H9 (cell line): ENCODE results near the gene TNNT1. TPM values are rescaled to one million over a fixed set of nuclear protein-coding genes. Genes with fewer than 3 reads are reported as not detected.

ENCODE experiments used
- DNase-seq: peaks from one replicate; pipeline ENCODE4 v3.0.0-alpha.2; 2017
- H2AFZ ChIP-seq: one replicate; pipeline ENCODE4 v1.6.1; 2013; ENCODE audit warnings: mild to moderate bottlenecking, low read length, control low read depth, moderate library complexity
- H2AK5ac ChIP-seq: 2 replicates; pipeline ENCODE4 v1.6.1; 2013; ENCODE audit warnings: low read length, control low read depth, mixed read lengths; ENCODE audit not compliant: insufficient read length
- H2BK120ac ChIP-seq: one replicate; pipeline ENCODE4 v1.6.1; 2013; ENCODE audit warnings: low read depth, mild to moderate bottlenecking, low read length, control low read depth, inconsistent platforms; ENCODE audit not compliant: poor library complexity, severe bottlenecking
- H2BK12ac ChIP-seq: 2 replicates; pipeline ENCODE4 v1.6.1; 2013; ENCODE audit warnings: low read length, control low read depth, mixed read lengths, low read depth; ENCODE audit not compliant: insufficient read length
- H2BK15ac ChIP-seq: 2 replicates; pipeline ENCODE4 v1.6.1; 2013; ENCODE audit warnings: low read depth, low read length, control low read depth
- H2BK20ac ChIP-seq: one replicate; pipeline ENCODE4 v1.6.1; 2013; ENCODE audit warnings: low read depth, mild to moderate bottlenecking, low read length, control low read depth, inconsistent platforms; ENCODE audit not compliant: poor library complexity, severe bottlenecking
- H2BK5ac ChIP-seq: 2 replicates; pipeline ENCODE4 v1.6.1; 2013; ENCODE audit warnings: low read length, control low read depth, mixed read lengths; ENCODE audit not compliant: insufficient read length
- H3K14ac ChIP-seq: 2 replicates; pipeline ENCODE4 v1.6.1; 2013; ENCODE audit warnings: low read length, control low read depth; ENCODE audit not compliant: insufficient read depth
- H3K18ac ChIP-seq: 2 replicates; pipeline ENCODE4 v1.6.1; 2013; ENCODE audit warnings: low read depth, mild to moderate bottlenecking, mixed read lengths, low read length, control low read depth; ENCODE audit not compliant: insufficient read length
- H3K23ac ChIP-seq: 2 replicates; pipeline ENCODE4 v1.6.1; 2013; ENCODE audit warnings: low read length, control low read depth, mixed read lengths, low read depth; ENCODE audit not compliant: insufficient read length
- H3K23me2 ChIP-seq: 2 replicates; pipeline ENCODE4 v1.6.1; 2013; ENCODE audit warnings: low read depth, mild to moderate bottlenecking, mixed read lengths, low read length, control low read depth; ENCODE audit not compliant: insufficient read length, poor library complexity, severe bottlenecking
- H3K27ac ChIP-seq: 2 replicates; pipeline ENCODE4 v1.5.1; 2013; ENCODE audit warnings: low read length, control low read depth, mixed read lengths, low read depth; ENCODE audit not compliant: insufficient read length
- H3K27me3 ChIP-seq: 2 replicates; pipeline ENCODE4 v1.6.1; 2013; ENCODE audit warnings: low read length, control low read depth, inconsistent platforms; ENCODE audit not compliant: insufficient read depth
- H3K4ac ChIP-seq: 2 replicates; pipeline ENCODE4 v1.6.1; 2013; ENCODE audit warnings: low read depth, mild to moderate bottlenecking, control low read depth, inconsistent platforms, low read length, moderate library complexity
- H3K4me1 ChIP-seq: 2 replicates; pipeline ENCODE4 v1.6.1; 2013; ENCODE audit warnings: low read length, control low read depth, inconsistent platforms; ENCODE audit not compliant: insufficient read depth
- H3K4me2 ChIP-seq: 2 replicates; pipeline ENCODE4 v1.6.1; 2013; ENCODE audit warnings: low read length, control low read depth, mixed read lengths; ENCODE audit not compliant: insufficient read length, insufficient read depth
- H3K56ac ChIP-seq: 2 replicates; pipeline ENCODE4 v1.6.1; 2013; ENCODE audit warnings: low read depth, mild to moderate bottlenecking, mixed read lengths, low read length, control low read depth; ENCODE audit not compliant: insufficient read length
- H3K79me1 ChIP-seq: 2 replicates; pipeline ENCODE4 v1.6.1; 2013; ENCODE audit warnings: low read depth, mild to moderate bottlenecking, moderate library complexity, low read length, control low read depth, inconsistent platforms; ENCODE audit not compliant: insufficient read depth, poor library complexity, severe bottlenecking
- H3K79me2 ChIP-seq: 2 replicates; pipeline ENCODE4 v1.6.1; 2013; ENCODE audit warnings: low read length, control low read depth, inconsistent platforms; ENCODE audit not compliant: insufficient read depth
- H3K9ac ChIP-seq: 2 replicates; pipeline ENCODE4 v1.6.1; 2013; ENCODE audit warnings: low read length, control low read depth, mixed read lengths; ENCODE audit not compliant: insufficient read length; ENCODE audit errors: extremely low read depth
- H3K9me3 ChIP-seq: one replicate; pipeline ENCODE4 v1.6.1; 2013; ENCODE audit warnings: low read depth, low read length, inconsistent platforms; ENCODE audit not compliant: control insufficient read depth
- H3T11ph ChIP-seq: one replicate; pipeline ENCODE4 v1.6.1; 2013; ENCODE audit warnings: mild to moderate bottlenecking, low read length, control low read depth, inconsistent platforms
- H4K20me1 ChIP-seq: one replicate; pipeline ENCODE4 v1.6.1; 2013; ENCODE audit not compliant: control insufficient read depth, insufficient read length, insufficient read depth
- H4K5ac ChIP-seq: 2 replicates; pipeline ENCODE4 v1.6.1; 2013; ENCODE audit warnings: low read depth, mild to moderate bottlenecking, mixed read lengths, low read length, control low read depth; ENCODE audit not compliant: insufficient read length
- H4K8ac ChIP-seq: replicated peaks from 2 replicates; pipeline ENCODE4 v1.6.1; 2013; ENCODE audit warnings: low read length, control low read depth, mixed read lengths, low read depth; ENCODE audit not compliant: insufficient read length
- H4K91ac ChIP-seq: 2 replicates; pipeline ENCODE4 v1.6.1; 2013; ENCODE audit warnings: low read depth, mild to moderate bottlenecking, moderate library complexity, mixed read lengths, low read length, control low read depth; ENCODE audit not compliant: insufficient read length
- H3K27ac Mint-ChIP-seq, 3 experiments: 2 replicates in 2 of 3; 3 replicates in 1 of 3; pipeline ENCODE4 v1.8.0; 2020 to 2021; ENCODE audit warnings: mixed read lengths in 3 of 3, mild to moderate bottlenecking in 1 of 3, moderate library complexity in 1 of 3
- H3K27me3 Mint-ChIP-seq: 2 replicates; pipeline ENCODE4 v1.8.0; 2021; ENCODE audit warnings: low read depth, mild to moderate bottlenecking, moderate library complexity, mixed read lengths
- H3K36me3 Mint-ChIP-seq, 3 experiments: 2 replicates in 2 of 3; 3 replicates in 1 of 3; pipeline ENCODE4 v1.8.0; 2020 to 2021; ENCODE audit warnings: low read depth in 3 of 3, mixed read lengths in 3 of 3; ENCODE audit not compliant: insufficient read depth in 1 of 3
- H3K4me1 Mint-ChIP-seq, 2 experiments: 2 replicates each; pipeline ENCODE4 v1.8.0; 2020; ENCODE audit warnings: mixed read lengths in 2 of 2
- H3K4me3 Mint-ChIP-seq, 2 experiments: 2 replicates in 1 of 2; 3 replicates in 1 of 2; pipeline ENCODE4 v1.8.0; 2020 to 2021; ENCODE audit warnings: mild to moderate bottlenecking in 2 of 2, mixed read lengths in 2 of 2, moderate library complexity in 1 of 2
- H3K9me3 Mint-ChIP-seq, 2 experiments: 2 replicates in 1 of 2; 3 replicates in 1 of 2; pipeline ENCODE4 v1.8.0; 2020; ENCODE audit warnings: mild to moderate bottlenecking in 2 of 2, mixed read lengths in 2 of 2, moderate library complexity in 1 of 2
- WGBS: extraction: QIAGEN DNeasy Blood & Tissue Kit; methylation state at CpG from one replicate; pipeline ENCODE4 v1.1.7; 2013; ENCODE audit warnings: missing lambda C conversion rate, low lambda C conversion rate, mixed read lengths; ENCODE audit not compliant: insufficient read length; ENCODE audit errors: extremely low coverage; 5-methylcytosine and 5-hydroxymethylcytosine counted together
- total RNA-seq: library from RNA; stranded (reverse); gene quantifications from 2 replicates; pipeline ENCODE4 v1.2.1, GENCODE V29; 2021
- TF ChIP-seq, protein P1 (sequence below): fragments of 200-600 bp; sonication (generic); conservative IDR thresholded peaks from 3 replicates; pipeline ENCODE4 v1.8.0; 2021; ENCODE audit warnings: antibody characterized with exemption, mild to moderate bottlenecking

The TNNT1 gene
- total RNA-seq, 1 experiment from 2014 or later, result 127 TPM

DNA sequence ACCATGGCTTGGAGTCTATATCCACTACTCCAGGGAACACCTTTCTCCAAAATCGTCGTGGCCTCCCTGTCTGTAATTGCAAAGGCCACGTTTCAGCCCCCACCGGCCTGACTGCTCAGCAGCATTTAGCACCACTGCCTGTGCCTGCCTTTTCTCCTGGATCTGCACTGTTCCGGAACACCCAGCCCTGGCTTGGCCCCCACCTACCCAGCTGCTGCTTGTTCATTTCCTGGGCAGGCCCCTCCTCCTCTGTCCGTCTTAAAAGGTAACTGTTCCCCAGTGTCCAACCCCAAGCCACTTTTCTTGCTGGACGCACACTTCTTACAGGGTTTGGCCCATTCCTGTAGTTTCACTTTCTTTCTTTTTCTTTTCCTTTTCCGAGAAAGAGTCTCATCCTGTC is 39.6 kb upstream of the TNNT1 start:
- Histone ChIP-seq H2AFZ (no peak overlapping the region), H3K27ac (no peak overlapping the region), H2BK20ac (no peak overlapping the region), H3K79me2 (no peaks in the 10 kb centered on the region), H2BK15ac (no peak overlapping the region), H2BK120ac (no peak overlapping the region), H4K8ac (no peak overlapping the region), H3K56ac (no peak overlapping the region), H3K4me1 (no peaks in the 10 kb centered on the region), H3K27me3 (no peaks in the 10 kb centered on the region), H2BK12ac (no peak overlapping the region), H4K5ac (no peak overlapping the region), H3K9me3 (no peaks in the 10 kb centered on the region), H3T11ph (no peak overlapping the region), H3K18ac (no peak overlapping the region), H4K91ac (no peak overlapping the region), H2AK5ac (no peak overlapping the region), H3K14ac (no peak overlapping the region), H3K23me2 (no peaks in the 10 kb centered on the region), H2BK5ac (no peak overlapping the region), H3K23ac (no peak overlapping the region), H3K4me2 (no peak overlapping the region), H3K4ac (no peak overlapping the region), H4K20me1 (no peaks in the 10 kb centered on the region), H3K79me1 (no peaks in the 10 kb centered on the region), H3K9ac (no peak overlapping the region)
- WGBS, result no CpG with 5 or more reads among the region's 8 CpGs
- Mint-ChIP-seq H3K36me3 (no peaks in the 10 kb centered on the region), H3K4me3 (no peak overlapping the region), H3K4me1 (peaks cover 0 to 4% of the 10 kb centered on the region in 2 experiments; a peak in 1 of 4 replicates), H3K27ac (no peak overlapping the region), H3K9me3 (no peaks in the 10 kb centered on the region; a peak in 1 of 5 replicates), H3K27me3 (peaks cover 48% of the 10 kb centered on the region)
- TF ChIP-seq, protein P1, sequence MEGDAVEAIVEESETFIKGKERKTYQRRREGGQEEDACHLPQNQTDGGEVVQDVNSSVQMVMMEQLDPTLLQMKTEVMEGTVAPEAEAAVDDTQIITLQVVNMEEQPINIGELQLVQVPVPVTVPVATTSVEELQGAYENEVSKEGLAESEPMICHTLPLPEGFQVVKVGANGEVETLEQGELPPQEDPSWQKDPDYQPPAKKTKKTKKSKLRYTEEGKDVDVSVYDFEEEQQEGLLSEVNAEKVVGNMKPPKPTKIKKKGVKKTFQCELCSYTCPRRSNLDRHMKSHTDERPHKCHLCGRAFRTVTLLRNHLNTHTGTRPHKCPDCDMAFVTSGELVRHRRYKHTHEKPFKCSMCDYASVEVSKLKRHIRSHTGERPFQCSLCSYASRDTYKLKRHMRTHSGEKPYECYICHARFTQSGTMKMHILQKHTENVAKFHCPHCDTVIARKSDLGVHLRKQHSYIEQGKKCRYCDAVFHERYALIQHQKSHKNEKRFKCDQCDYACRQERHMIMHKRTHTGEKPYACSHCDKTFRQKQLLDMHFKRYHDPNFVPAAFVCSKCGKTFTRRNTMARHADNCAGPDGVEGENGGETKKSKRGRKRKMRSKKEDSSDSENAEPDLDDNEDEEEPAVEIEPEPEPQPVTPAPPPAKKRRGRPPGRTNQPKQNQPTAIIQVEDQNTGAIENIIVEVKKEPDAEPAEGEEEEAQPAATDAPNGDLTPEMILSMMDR, result no peak
- no peak for DNase-seq
